ENCODE data around the gene BARX1.

DNA sequence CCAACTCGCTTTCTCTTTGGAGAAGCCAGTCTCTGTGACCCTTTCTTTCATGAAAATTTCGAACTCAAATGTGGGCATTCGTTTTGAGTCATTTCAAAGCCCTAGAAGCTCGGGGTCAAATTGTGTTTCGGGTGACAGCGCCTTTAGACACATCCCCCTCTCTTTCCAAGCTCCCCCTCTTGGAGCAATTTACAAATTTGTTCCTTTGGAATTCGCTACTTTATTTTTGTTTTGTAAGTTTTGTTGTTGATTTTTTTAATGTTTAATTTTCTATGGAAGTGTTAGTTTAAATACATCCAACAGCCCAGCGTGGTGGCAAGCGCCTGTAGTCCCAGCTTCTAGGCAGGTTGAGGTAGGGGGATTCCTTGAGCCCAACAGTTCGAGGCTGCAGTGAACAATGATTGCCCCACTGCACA, 4.6 kb upstream of the BARX1 start:
- TF ChIP-seq, protein P1, sequence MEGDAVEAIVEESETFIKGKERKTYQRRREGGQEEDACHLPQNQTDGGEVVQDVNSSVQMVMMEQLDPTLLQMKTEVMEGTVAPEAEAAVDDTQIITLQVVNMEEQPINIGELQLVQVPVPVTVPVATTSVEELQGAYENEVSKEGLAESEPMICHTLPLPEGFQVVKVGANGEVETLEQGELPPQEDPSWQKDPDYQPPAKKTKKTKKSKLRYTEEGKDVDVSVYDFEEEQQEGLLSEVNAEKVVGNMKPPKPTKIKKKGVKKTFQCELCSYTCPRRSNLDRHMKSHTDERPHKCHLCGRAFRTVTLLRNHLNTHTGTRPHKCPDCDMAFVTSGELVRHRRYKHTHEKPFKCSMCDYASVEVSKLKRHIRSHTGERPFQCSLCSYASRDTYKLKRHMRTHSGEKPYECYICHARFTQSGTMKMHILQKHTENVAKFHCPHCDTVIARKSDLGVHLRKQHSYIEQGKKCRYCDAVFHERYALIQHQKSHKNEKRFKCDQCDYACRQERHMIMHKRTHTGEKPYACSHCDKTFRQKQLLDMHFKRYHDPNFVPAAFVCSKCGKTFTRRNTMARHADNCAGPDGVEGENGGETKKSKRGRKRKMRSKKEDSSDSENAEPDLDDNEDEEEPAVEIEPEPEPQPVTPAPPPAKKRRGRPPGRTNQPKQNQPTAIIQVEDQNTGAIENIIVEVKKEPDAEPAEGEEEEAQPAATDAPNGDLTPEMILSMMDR (IDR thresholded peaks at IDR 0.05; ENCODE audit: insufficient read depth, low read length, poor library complexity, severe bottlenecking), result no peak
- TF ChIP-seq EZH2phosphoT487 (conservative IDR thresholded peaks at IDR 0.05; ENCODE audit: low read length), result no peak
